GM18517 (cell line): Measurements from ENCODE around the gene TIGD3.

Source experiments
- ATAC-seq: cut with Tn5 transposase; IDR thresholded peaks from one replicate; pipeline ENCODE4 v1.9.1; 2021; ENCODE audit warnings: mild to moderate bottlenecking, moderate library complexity; ENCODE audit not compliant: unreplicated experiment

TIGD3 gene

DNA sequence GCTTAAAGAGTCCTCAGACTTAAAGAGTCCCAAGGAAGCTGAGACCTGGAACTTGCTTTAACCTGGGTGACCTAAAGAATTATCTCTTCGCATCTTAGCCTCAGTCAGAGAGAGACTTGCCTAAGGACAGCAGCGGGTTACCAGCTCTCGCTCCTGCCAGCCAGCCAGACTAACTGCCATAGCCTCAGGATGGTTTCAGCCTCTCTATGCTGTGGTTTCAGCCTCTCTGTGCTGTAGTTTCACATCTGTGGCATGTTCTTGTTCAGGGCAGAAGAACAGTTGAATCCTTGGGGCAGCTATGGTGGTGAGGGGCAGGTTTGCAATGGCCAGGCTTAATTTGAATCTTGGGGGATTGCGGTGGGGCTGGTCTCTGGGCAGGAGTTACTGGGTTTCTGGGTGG lies 34.2 kb downstream of the TIGD3 start:
- no peak for ATAC-seq

DNA sequence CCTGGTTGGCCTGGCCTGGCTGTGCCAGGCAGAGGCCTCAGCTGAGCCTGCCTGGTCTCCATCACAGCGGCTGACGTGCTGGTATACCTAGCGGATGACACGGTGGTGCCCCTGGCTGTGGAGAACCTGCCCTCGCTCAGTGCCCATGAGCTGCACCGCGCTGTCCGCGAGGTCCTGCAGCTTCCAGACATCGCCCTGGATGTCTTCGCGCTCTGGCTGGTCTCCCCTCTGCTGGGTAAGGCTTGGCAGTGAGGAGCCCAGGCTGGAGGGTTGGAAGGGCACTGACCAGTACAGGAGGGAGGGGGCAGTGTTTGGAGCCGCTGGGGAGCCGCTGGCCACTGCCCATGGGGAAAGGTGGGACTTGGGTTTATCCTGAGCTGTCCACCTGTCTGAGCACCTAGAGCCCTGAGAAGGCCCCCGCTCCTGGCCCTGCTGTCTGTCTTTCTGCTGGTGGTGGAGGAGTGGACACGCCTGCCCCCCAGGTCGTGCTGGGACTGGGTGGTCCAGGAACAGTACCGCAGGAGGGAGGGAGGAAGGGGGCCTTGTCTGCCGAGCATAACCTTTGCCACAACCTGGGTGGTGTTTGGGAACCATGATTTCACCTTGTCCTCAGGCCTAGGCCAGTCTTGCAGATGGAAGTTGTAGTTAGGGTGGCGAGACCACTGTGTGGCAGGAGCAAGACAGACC lies 34.9 kb downstream of the TIGD3 start:
- ATAC-seq, result no peak

DNA sequence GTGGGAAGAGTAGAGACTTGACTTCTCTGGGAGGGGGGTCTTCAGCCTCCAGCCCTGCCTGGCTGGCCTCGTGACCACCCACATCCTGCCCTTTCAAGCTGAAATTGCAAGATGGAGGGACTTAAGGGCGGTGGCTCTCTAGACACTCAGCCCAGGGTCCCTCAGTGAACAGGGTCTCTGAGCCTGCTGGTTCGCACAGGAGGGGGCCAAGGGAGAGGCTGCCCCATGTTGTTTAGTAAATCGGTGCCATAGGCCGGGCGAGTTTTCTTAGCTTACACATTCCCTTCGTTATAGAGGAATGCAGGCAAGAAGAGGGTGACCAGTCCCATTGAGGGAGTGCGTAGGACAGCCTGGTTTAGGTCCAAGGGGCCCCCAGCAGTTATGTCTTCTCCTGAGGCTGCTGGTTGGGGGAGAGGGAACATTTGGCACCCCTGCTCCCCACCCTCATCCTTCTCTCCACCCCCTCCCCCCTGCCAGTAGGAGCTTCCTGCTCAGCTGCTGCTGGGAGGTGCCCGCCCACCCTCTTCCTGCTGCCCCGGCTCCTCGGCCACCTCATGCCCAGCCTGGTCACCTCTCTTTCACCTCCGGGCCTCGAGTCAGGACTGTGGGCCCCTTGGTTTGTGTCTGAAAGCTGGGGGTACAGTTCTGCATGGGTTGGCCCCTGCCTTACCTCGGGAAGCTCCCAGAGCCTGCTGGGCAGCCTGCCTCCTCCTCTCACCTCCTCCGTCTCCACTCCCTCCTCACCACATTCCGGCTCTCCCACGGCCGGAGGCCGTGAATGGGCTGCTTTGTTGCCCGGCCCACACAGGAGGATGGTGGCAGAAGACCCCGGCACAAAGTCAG lies 35.8 kb downstream of the TIGD3 start:
- no peak for ATAC-seq

DNA sequence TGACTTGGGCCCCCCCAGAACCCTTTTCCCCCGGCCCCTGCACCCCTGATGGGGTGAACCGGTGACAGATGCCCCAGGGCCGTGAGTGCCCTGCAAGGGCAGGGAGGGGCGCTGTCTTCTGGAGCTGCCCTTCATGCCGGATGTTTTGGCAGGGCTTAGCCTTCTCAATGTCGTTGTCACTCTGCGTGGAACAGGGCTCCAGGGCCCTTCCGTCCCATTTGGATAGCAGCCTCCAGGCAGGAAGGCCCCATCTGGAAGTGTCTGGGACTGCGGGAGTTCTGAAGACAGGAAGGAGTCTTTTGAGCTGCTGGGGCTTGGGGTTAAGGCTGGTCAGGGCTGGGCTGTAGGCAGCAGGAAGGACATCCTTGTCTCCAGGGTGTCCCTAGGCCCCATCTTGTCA lies 36.4 kb downstream of the TIGD3 start:
- no peak for ATAC-seq

DNA sequence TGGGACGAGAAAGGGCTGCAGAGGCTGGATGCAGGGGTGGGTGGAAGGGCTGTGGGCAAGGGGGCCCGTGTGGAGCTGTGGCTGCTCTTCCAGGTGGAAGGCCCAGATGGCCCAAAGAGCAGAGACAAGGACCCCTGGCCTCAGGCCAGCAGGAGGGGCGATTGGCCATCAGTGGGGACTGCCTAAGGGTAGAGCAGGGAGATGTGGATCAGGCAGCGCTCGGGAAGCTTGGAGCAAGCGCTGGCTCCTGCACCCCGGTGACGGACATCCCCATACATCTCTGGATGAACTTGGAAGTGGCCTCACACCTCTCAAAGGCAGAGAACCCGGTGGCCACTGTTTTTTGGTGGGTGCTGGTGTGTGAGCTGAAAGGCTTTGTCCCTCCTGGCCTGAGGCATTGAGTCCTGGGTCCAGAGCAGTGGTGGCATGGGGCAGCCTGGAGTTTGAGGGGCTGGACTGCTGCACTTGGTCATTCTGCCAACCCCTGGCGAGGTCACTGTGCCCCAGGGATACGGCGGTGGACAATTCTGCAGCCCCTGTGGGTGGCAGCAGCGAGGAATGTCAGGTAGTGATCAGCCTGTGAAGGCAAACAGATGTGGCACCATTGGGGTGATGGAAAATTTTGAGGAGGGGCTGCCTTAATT lies 37.8 kb downstream of the TIGD3 start:
- no peak for ATAC-seq

DNA sequence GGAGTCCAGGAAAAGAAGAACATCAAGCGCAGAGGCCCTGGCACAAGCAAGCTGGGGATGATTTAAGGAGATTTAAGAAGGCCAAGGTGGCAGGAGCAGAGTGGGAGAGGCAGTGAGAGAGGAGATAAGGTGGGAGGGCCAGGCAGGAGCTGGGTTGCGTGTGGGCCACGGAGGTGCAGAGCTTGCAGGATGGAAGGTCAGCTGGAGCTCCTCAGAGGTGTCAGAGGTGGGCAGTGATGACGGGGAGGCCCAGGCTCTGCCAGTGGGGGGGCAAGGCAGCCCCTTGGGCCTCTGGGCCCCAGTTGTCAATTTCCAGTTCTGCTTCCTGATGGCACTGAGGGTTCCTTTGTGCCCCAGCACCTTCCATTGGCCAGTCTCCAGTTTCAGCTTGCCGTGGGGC lies 38.3 kb downstream of the TIGD3 start:
- ATAC-seq, result no peak

DNA sequence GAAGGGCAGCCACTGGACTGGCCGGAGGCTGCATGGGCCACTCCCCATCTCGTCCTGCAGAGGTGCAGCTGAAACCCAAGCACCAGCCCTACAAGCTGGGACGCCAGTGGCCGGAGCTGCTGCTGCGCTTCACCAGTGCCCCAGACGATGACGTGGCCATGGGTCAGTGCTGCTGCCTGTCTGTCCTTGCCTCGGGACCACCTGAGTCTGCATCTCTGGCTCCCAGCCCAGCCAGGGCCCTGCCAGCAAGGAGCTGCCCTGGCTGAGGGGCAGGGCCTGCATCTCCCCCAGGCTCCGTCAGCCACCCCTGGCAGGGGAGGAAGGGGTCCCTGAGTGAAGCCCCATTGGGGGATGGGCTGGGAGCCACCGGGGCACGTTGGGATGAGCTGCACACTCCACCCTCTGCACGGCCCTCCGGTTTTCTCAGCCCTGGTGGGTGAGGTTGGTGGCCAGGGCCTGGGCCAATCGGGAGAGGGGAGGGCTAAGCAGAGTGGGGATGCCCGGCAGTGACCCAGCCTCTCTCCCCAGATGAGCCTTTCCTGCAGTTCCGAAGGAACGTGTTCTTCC lies 39.0 kb downstream of the TIGD3 start:
- no peak for ATAC-seq

DNA sequence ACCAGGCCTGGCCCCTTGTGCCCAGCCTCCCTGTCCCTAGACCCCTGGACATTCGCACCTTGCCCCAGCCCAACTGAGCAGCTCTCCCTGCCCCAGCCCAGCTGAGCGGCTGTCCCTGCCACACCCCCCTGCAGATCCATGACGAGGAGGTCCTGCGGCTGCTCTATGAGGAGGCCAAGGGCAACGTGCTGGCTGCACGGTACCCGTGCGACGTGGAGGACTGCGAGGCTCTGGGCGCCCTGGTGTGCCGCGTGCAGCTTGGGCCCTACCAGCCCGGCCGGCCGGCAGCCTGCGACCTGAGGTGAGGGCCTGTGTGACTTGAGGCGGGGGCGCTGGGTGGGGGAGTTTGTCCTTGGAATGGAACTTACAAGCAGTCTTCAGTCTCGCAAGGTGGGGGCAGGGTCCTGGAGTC lies 39.6 kb downstream of the TIGD3 start:
- no peak for ATAC-seq

DNA sequence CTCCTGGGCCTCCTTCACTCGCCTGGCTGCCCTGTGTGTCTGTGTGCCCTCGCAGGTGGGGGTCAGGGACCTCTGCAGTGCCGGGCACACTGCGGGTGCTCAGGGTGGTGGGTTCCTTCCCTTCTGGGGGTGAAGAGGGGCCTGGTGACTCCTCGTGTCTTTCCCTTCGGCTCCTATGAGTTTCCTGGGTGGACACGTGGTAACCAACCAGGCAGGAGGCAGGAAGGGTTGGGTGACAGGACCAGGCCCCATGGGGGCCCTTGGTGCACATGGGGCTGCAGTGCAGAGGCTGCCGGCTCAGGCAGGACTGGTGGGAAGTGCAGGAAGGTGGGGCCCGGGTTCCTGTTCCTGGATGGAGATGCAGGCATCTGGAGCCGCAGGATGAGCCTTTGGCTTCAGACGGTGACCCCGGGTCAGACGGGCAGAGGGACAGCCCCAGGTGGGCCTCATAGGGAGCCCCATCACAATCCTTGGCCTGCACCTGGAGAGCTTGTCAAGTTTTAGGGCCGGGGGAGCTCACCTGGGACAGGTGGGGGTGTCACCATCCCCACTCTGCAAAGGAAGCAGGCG lies 41.5 kb downstream of the TIGD3 start:
- no peak for ATAC-seq

DNA sequence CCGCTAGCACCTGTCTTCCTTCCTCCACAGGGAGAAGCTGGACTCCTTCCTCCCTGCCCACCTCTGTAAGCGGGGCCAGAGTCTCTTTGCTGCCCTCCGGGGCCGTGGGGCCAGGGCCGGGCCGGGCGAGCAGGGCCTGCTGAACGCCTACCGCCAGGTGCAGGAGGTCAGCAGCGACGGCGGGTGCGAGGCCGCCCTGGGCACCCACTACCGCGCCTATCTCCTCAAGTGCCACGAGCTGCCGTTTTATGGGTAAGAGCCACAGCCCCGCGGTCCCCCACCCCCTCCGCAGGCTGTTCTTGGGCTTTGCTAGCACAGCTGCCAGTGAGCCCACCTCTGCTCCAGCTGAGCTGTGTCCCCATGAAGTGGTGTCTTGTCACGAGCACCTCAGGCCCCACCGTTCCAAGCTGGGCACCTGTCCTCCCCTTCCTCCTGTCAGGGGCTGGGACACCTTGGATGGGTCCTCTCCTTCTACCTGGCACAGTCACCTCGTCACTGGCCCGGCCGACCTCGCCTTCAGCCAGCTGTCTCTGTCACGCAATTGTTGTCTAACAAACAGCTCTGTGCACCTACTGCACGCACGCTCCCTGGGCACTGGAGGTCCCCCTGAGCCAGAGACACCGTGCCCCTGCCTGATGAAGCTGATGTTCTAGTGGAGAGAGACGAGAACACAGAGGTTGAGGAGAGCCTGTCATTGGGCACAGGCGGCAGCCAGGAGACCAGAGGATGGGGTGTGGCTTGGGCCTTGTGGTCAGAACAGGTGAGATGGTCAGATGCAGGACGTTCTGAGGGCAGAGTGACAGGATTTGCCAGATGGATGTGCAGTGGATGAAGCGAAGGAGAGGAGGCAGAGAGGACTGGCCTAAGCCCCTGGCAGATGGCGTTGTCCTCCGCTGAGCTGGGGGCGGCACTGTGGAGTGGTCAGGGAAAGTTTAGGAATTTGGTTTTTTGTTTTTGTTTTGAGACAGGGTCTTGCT lies 42.5 kb downstream of the TIGD3 start:
- ATAC-seq, result no peak

DNA sequence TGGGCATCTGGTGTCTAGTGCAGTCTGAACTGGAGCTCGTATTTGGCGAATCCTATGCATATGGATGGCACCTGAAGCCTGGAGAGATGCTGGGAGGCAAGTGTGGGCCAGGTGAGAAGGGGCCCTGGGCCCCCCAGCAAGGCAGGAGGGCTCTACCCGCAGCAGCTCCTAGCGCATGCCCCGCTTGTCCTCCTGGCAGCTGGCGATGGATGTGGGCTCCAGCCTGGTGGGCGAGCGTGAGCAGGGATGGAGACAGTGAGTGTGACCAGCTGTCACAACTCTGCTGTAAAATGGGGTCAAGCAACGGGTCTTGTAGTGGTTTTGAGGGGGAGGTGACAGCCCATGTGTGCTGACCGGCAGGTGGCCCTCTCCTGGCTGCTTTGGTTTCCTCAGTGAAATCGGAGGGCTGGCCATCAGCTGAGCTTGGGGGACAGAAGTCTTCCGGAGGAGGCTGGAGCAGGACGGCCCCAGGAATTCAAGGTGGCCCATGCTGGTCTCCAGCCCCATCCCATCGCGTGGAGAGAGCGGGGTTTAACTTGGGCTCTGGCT lies 43.9 kb downstream of the TIGD3 start:
- ATAC-seq, result no peak

DNA sequence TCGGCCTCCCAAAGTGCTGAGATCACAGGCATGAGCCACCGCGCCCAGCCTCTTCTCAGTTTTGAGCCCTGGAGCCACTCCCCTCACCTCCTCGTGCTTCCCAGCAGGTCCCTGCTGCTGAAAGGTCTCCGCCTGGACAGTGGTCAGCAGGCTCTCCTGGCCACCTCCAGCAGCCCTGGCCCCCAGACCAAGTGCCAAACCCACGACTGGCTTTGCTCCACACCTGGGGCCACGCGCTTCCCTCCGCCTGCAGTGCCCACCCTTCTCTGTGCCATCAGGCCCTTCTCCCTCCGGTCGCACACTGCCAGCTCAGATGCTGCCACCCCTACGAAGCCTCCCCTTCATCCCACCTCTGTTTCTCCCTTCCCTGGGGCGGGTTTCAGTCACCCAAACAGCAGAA lies 44.7 kb downstream of the TIGD3 start:
- ATAC-seq, result no peak

DNA sequence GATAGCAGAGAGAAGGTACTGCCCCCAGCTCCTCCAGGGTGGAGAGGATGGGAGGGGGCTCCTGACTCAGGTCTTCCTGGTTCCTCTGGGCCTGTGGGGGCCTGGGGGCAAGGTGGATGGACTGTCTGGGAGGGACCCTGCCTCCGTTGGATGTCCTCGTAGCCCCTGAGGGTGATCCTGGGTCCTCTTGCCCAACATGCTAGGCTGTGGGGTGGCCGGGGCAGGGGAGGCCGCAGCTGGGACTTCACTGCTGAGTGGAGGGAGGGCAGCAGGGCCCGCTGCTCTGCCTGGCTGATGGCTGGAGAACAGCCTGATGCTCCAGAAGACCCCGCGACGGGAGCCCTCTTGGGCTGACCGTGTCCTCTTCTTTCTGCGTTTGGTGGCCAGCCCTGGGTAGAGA lies 45.3 kb downstream of the TIGD3 start:
- ATAC-seq, result no peak

DNA sequence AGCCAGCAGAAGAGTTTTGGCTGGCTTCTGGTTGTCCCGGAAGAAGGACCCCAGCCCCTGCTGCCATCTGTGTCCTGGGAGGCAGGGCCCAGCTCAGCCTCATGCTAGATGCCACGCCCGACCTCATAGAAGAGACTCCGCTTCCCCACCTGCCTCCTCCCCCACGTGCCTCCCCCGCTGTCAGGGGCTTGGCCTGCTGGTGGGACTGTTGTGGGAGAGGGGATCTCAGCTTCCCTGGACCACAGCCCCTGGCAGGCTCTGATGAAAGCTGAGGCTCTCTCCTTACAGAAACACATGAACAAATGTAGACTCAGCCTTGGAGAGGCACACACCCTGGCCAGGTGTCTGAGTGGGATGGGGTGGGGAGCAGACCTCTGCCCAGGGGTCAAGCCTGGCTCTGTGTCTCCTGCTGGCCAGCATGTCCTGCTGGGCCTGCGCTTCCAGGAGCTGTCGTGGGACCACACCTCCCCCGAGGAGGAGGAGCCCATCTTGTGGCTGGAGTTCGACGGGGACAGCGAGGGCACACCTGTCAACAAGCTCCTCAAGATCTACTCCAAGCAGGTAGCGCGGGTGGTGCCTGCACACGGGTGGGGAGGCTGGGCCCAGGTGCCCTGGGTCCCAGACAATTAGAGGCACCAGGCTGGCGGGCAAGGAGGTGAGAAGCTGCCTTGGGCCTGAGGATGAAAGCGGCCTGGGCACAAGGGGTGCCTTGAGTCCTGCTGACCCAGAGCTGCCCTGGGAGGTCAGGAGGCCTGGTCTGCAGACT lies 45.9 kb downstream of the TIGD3 start:
- no peak for ATAC-seq

DNA sequence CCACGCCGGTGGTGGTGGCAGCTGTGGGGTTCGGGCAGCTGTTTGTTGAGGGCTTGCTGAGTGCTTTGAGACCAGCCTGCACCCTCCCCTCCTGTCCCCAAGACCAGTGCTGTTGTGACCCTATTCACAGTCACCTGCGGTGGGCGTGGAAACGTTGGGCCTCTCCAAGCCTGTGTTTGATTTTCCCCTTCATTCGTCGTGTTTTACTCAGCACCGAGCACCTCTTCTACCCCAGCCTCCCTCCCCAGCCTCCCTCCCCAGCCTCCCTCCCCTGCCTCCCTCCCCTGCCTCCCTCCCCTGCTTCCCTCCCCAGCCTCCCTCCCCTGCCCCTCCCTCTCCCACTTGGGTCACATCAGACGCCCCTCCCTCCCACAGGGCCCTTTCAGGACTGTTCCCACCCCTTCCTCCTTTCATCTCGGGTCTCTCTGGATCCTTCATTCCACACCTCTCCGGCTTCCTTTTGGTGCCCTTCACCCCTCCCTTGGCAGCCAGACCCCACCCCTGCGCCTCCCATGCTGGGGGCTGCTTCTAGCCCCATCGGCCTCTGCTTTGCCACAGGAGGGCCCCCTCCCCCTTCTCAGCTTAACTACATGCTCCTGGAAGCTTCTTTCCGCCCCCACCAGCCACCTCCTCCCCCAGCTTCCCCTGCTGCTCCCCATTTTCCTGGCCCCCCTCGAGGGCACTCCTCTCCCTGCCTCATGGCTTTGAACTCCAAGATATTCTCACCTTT lies 46.7 kb downstream of the TIGD3 start:
- ATAC-seq, result no peak

DNA sequence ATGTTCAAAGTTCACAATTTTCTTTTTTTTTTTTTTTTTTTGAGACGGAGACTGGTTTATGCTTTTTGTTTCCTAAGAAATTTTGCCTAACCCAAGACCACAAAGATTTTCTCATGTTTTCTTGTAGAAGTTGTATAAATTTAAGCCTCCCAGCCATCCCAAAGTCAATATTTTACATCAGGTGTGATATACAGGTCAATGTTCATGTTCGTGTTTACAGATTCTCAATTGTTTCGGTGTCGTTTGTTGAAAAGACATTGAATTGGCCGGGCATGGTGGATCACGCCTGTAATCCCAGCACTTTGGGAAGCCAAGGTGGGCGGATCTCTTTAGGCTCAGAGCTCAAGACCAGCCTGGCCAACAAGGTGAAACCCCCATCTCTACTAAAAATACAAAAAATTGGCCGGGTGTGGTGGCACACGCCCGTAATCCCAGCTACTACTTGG lies 47.3 kb downstream of the TIGD3 start:
- no peak for ATAC-seq

DNA sequence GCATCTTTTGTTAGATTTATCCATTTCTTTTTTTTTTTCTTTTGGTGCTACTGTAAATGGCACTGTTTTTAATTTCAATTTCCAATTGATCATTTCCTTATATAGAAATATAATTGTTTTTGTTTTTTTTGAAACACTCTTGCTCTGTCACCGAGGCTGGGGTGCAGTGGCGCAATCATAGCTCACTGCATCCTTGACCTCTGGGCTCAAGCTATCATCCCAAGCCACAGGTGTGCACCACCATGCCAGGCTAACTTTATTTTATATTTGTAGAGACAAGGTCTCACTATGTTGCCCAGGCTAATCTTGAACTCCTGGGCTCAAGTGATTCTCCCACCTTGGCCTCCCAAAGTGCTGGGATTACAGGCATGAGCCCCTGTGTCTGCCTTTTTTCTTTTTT lies 48.2 kb downstream of the TIGD3 start:
- no peak for ATAC-seq

DNA sequence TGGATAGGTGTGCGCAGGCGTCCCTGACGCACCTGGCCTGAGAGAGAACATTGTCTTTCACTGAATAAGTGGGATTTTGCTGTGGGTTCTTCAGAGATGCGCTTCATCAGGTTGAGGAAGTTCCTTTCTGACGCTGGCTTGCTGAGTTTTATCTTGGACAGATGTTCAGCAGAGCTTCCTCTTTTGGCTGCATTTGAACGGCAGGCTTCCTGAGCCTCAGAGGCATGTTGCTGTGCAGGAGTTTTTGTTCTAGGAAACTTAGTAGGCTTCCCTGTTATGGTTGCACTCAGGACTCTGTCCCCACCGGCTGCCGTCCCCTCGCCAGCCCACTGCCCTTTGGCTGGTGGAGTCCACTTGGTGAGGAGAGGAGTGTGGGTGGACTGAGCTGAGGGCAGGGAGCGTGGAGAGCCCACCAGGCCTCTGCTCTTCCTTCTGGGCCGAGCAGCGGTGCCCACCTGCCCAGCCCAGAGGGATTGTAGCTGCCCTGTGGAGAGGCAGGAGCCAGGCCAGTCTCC lies 49.1 kb downstream of the TIGD3 start:
- ATAC-seq, result no peak
